Breast epithelium (tissue), 3 donors: Measurements from ENCODE around the gene SMAD9.

ENCODE experiments used
- POLR2A ChIP-seq: fragments of 450-650 bp; IDR thresholded peaks from one replicate; pipeline ENCODE4 v1.6.1; 2016; ENCODE audit warnings: antibody characterized with exemption, mild to moderate bottlenecking, moderate library complexity
- POLR2AphosphoS5 ChIP-seq, 3 donors: sonication (generic); formaldehyde crosslinking; IDR thresholded peaks; one replicate each; pipeline ENCODE4 v1.6.1; 2017; ENCODE audit warnings: antibody characterized with exemption in 3 of 3
- TF ChIP-seq, protein P1 (sequence below), 3 donors: fragments of 450-650 bp; IDR thresholded peaks; one replicate each; pipeline ENCODE4 v1.5.1; 2016 to 2017; ENCODE audit warnings: antibody characterized with exemption in 3 of 3, mild to moderate bottlenecking in 3 of 3, moderate library complexity in 3 of 3

DNA sequence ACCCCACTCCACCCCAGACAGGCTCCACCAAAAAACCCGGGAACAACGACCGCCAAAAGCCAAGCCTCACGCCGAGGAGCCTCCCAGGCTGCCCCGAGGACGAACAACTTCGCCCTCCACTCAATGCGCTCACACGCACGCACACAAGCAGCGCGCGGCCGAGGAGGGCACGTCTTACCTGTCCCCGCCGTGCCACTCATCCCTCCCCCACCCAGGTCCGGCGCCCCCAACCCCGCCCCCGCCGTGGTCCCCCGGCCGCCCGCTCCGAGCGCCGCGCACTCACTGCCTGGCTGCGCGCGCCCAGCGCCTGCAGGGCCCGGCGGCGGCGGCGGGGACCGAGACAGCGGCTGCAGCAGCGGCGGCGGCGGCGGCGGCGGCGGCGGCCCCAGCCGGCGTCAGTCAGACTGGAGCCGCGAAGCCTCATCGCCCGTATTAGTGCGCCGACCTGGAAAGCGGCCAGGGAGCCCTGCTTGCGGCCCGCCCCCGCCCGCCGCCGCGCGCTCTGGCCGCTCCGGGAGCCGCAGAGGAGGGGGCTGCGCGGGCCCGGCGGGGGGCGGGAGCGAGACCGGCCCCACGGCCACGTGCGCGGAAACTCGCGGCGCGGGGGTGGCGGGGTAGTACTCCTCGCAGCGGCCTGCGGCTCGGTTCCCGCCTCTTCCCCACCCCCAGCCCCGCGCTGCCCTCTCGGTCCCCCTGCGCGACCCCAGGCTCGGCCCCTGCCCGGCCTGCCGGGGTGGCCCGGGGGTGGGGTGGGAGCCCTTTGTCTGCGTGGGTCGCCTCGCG lies at the start of gene SMAD9:
- TF ChIP-seq POLR2A (no peak), POLR2AphosphoS5 (IDR thresholded peaks at IDR 0.05) (no peak)
- TF ChIP-seq, protein P1, sequence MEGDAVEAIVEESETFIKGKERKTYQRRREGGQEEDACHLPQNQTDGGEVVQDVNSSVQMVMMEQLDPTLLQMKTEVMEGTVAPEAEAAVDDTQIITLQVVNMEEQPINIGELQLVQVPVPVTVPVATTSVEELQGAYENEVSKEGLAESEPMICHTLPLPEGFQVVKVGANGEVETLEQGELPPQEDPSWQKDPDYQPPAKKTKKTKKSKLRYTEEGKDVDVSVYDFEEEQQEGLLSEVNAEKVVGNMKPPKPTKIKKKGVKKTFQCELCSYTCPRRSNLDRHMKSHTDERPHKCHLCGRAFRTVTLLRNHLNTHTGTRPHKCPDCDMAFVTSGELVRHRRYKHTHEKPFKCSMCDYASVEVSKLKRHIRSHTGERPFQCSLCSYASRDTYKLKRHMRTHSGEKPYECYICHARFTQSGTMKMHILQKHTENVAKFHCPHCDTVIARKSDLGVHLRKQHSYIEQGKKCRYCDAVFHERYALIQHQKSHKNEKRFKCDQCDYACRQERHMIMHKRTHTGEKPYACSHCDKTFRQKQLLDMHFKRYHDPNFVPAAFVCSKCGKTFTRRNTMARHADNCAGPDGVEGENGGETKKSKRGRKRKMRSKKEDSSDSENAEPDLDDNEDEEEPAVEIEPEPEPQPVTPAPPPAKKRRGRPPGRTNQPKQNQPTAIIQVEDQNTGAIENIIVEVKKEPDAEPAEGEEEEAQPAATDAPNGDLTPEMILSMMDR (IDR thresholded peaks at IDR 0.05): no peak
